ENCODE results near the gene LDLRAD2.
"Not testable (repeated sequence)": the region's sequence is repeated elsewhere in the genome, so short reads cannot be mapped to it uniquely, and the experiment has no call there.

Gene LDLRAD2

DNA sequence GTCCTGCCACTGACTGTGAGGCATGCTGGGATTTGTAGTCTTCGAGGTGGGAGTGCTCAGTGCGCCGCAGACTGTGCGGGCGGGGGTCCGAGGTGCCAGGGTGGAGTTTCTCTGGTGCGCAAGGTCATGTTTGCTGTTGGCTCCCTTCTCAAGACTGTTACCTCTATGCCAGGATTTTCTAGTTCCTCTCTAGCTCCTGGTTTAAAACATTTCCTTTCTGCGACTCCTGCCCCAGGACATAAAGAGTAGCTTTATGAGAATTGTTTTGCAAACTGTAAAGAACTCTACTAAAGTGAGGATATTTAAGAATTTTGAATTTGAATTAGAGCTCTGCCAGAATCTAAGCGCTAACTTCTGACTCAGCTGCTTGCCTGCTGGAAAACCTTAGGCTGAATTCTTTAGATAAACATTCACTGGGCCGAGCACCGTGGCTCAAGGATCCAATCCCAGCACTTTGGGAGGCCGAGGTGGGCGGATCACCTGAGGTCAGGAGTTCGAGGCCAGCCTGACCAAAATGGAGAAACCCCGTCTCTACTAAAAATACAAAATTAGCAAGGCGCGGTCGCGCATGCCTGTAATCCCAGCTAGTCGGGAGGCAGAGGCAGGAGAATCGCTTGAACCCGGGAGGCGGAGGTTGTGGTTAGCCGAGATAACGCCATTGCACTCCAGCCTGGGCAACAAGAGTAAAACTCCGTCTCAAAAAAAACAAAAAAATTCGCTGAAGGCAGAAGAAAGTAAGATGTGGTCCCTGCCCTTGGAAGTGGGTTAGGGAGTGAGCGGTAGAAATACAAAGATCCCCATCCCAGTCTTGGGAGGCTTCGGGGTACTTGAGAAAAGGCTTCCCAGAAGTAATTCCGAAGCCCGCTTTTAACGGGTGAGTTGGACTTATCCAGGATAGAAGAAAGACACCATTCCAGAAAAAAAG lies 28.1 kb upstream of the LDLRAD2 start:
- no peak for DNase-seq (ENCODE audit: low read depth in 2 of 2)

DNA sequence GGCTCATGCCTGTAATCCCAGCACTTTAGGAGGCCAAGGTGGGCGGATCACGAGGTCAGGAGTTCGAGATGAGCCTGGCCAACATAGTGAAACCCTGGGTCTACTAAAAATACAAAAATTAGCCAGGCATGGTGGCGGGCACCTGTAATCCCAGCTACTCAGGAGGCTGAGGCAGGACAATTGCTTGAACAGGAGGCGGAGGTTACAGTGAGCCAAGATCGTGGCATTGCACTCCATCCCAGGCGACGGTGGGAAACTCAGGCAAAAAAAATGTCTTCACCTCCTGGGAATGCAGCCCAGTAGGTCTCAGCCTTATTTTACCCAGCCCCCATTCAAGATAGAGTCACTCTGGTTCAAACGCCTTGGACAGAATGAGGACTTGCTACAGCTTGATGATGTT lies 26.3 kb upstream of the LDLRAD2 start:
- DNase-seq (ENCODE audit: low read depth in 2 of 2) = not testable (repeated sequence)

DNA sequence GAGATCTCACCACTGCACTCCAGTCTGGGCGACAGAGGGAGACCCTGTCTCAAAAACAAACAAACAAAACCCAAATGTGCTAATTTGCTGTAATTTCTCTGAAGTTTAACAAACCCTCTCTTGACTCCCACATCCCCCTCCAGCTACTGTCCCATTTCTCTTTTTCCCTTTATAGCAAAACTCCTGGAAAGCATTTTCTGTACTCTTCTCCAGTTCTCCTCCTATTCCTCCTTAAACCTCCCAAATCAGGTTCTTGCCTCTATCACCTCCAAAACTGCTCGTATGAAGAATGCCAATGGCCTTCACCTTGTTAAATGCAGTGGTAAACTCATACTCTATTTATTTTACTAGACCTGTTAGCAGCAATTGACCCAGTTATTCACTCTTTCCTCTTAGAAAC lies 25.4 kb upstream of the LDLRAD2 start:
- no peak for DNase-seq (ENCODE audit: low read depth in 2 of 2)

DNA sequence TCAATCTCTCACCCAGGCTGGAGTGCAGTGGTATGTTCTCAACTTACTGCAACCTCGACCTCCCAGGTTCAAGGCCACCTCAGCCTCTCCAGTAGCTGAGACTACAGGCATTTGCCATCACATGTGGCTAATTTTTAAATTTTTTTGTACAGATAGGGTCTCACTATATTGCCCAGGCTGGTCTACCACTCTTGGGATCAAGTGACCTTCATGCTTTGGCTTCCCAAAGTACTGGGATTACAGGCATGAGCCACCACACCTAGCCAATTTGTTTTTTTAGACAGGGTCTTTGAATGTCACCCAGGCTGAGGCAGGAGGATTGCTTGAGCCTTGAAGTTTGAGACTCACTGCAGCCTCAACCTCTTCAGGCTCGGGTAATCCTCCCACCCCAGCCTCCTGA lies 19.0 kb upstream of the LDLRAD2 start:
- DNase-seq (ENCODE audit: low read depth in 2 of 2) = no peak

DNA sequence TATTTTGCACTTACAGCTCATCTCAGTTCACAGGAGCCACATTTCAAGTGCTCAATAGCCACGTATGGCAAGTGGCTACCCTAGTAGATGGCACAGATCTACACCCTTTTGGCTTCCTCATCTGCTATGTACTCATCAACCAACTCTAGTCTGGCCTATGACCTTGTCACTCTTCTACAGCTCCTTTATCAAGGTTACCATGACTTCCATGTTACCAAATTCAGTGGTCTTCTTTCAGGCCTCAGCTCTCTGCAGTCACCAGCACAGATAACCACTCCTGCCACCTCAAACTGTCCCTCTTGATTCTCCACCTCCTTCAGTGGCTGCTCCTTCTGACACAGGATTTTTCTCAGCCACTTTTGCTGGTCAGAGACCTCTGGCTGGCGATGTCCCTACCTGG lies 17.4 kb upstream of the LDLRAD2 start:
- DNase-seq (ENCODE audit: low read depth in 2 of 2) = no peak

DNA sequence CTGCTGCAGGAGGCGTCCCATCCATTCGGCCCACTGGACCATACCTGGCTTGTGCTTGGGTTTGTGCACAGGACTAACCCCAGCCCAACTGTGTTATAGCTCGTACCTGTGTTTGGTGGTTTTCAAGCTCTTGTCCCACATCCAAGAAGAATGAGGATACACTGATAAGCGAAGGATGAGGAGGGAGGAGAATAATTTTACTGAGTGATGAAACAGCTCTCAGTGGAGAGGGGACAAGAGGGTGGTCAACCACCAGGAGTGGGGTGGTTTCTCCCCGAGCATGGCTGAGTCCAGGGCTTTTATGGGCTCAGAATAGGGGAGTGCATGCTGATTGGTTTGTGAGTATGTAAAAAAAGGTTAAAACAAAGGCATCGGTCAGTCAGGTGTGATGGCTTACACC lies 17.0 kb upstream of the LDLRAD2 start:
- DNase-seq (ENCODE audit: low read depth in 2 of 2) = no peak

DNA sequence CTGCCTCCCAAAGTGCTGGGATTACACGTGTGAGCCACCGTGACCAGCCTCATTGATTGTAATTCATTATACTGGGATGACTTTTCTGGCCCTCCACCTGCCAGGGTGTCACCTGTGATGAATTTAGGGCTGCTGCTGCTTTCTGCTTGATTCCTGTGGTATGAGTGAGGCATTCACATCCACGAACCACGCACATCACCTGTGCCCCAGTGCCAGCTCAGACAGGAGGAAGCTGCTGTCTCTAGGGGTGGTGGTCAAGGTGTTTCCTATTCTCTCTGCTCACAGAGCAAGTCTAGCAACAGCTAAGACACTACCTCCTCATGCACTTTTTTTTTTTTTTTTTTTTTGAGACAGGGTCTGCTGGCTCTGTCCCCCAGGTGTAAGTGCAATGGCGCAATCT lies 12.3 kb upstream of the LDLRAD2 start:
- DNase-seq (ENCODE audit: low read depth in 2 of 2) = no peak

DNA sequence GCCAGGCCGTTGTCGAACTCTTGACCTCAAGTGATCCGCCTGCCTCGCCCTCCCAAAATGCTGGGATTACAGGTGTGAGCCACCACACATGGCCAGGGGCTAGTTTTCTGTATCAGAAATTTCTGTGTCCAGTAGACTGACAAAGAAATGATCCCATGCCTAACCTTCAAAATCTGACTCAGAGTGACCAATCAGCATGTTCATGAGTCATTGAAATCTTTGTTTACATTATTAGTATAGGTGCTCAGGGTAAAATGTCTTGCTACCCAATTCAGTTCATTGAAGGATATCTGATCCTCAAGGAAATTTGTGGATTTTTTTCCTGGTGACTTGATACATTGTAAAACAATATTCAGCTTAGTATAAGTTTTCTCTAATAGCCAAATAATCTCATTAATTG lies 11.0 kb upstream of the LDLRAD2 start:
- DNase-seq (ENCODE audit: low read depth in 2 of 2) = no peak

DNA sequence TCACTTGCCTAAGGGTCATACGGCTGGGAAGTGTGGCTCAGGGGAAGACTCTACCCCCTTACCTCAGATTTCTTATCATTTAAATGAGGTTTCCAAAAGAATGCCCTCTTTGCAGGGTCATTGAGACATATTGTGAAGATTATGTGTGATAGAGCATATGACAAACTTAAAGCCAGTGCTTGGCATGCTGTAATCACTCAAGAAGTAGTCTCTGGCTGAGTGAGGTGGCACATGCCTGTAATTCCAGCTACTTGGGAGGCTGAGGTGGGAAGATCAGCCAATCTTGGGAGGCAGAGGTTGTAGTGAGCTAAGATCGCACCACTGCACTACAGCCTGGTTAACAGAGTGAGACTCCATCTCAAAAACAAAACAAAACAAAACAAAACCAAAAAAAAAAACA lies 7.5 kb upstream of the LDLRAD2 start:
- DNase-seq (ENCODE audit: low read depth in 2 of 2) = no peak

DNA sequence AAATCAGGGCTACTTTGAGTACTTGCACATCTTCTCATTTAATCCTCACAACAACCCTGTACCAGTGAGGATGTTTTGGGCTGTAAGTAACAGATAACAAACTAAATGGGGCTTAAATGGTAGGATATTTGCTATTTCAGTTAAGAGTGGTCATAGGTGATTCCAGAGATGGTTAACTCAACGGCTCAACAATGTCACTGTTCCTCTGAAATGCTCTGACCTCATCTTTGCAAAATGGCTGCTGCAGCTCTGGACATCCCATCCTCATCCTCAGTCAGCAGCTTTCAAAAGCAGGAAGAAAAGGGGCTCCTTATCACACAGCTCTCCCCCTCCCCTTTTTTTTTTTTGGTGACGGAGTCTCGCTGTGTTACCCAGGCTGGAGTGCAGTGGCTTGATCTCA lies 1.5 kb downstream of the LDLRAD2 start:
- DNase-seq (ENCODE audit: low read depth in 2 of 2) = no peak

DNA sequence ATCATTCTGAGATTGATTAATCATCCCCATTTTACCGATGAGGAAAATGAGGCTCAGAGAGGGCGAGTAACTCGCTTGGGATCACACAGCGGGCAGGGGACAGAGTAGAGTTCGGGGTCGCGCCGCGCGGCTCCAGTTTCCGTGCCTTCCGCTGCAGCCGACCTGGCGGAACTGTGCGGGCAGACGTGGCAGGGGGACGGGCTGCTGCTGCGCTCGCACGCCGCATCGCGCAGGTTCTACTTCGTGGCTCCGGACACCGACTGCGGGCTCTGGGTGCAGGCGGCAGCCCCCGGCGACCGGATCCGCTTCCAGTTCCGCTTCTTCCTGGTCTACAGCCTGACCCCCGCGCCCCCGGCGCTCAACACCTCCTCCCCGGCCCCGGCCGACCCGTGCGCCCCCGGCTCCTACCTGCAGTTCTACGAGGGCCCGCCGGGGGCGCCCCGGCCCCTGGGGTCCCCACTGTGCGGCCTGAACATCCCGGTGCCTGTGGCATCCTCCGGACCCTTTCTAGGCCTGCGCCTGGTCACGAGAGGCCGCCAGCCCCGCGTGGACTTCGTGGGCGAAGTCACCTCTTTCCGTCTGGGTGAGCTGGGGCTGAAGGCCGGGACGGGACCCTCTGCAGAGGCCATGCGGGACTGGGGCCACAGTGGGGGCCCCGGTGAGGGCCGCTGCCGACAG lies 2.3 kb downstream of the LDLRAD2 start:
- DNase-seq (ENCODE audit: low read depth in 2 of 2) = no peak

DNA sequence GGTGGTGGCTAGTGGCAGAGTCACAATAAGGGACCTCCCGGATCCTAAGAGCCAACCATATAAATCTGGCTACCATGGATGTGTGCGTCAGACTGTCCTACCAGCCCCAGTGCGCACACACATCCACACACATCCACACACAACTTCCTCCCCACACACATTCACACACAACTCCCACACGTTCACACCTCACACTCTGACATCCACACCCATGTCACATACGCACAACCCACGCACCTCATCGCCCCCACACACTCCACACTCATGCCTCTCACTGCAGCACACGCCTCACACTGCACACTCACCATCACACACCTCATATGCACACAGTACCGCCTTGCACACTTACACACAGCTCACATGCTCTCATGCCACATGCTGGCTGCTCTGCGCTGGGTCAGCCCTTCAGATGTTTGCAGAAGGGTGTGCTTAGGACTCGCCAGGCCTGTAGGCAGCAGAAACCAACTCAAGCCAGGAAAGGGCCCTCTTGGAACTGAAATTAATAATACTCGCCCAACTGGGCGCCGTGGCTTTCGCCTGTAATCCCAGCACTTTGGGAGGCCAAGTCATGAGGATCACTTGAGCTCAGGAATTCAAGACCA lies 3.0 kb downstream of the LDLRAD2 start:
- no peak for DNase-seq (ENCODE audit: low read depth in 2 of 2)

DNA sequence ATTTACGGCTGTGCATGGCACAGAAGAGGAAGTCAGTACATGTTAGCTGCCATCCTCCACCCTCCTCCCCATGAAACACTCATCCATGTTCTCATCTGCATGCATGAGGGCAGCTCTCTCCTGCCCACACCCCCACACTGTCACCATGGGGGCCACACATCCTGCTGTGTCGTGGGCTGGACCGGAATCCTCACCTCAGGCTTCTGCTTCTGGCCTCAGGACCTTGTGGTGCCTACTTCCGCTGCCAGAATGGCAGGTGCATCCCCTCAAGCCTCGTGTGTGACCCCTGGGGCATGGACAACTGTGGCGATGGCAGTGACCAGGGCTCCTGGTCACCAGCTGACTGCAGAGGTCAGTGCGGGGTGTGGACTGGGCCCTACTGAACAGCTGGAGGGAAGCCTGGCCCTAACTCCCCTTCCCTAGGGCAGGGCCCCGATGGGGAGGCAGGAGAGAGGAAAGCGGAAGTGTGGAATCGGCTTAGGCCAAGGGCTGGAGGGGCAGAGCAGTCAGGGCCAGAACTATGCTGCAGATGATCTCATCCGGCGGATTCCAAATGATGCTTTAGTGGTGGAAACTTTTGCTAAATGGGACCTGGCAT lies 3.8 kb downstream of the LDLRAD2 start:
- no peak for DNase-seq (ENCODE audit: low read depth in 2 of 2)

DNA sequence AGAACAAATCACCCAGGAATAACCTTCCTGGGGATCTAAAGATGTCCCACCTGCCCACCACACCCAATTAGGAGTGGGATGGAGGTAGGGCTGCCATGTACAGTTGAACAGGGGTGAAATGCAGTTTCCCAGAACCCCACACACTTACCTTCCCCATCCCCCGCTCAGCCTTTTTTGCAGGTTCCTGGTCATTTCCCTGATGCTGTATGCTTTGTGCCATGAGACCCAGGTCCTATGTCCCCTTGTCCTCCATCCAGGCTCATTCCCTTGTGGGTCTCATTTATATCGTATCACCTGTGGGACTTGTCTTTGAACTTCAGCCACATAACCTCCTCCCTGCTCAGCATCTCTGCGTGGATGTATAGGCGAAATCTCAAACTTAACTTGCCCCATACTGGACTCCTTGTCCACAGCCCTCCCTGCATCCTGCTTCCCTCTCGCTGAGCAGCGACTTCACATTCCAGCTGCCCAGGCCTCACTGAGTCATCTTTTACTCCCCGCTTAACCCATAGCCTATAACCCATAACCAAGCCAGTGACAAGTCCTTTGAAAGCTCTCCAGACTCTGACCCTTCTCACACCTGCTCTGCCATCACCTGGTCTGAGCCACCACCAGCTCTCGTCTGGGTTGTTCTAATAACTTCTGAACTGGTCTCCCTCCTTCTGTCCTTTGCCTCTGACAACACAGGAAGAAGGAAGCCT lies 4.7 kb downstream of the LDLRAD2 start:
- no peak for DNase-seq (ENCODE audit: low read depth in 2 of 2)

DNA sequence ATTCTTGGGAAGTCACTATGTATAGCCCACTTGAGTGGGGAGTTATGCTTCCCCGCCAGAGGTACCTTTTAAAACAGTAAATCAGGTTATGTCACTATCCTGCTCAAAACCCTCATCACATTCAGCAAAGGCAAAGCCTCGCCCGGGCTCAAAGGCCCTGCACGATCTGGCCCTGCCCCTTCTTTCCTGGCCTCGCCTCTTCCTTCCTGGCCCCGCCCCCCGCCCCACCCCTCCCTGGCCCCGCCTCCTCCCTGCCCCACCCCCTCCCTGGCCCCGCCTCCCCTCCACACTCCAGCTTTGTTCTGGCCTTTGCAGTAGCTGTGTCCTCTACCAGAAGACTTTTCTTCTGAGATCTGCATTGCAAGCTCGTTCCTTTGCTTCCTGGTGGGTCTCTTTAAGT lies 6.6 kb downstream of the LDLRAD2 start:
- no peak for DNase-seq (ENCODE audit: low read depth in 2 of 2)

DNA sequence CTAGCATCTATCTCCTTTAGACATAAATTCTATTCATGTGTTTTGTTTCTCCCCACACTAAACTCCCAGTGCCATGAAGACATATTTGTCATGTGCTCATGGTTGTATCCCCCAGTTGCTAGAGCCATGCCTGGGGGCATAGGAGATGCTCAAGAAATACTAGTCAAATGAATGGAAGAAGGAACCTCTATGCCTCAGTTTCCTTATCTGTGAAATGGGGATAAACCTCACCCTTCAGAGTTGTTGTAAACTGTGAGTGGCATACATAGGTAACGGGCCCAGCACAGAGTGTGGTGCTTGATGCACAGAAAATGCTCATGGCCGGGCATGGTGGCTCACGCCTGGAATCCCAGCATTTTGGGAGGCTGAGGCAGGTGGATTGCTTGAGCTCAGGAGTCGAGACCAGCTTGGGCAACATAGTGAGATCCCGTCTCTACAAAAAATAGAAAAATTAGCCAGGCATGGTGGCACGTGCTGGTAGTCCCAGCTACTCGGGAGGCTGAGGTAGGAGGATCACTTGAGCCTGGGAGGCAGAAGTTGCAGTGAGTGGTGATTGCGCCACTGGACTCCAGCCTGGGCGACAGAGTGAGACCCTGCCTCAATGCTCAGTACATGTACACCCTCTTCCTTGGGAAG lies 8.7 kb downstream of the LDLRAD2 start:
- no peak for DNase-seq (ENCODE audit: low read depth in 2 of 2)

DNA sequence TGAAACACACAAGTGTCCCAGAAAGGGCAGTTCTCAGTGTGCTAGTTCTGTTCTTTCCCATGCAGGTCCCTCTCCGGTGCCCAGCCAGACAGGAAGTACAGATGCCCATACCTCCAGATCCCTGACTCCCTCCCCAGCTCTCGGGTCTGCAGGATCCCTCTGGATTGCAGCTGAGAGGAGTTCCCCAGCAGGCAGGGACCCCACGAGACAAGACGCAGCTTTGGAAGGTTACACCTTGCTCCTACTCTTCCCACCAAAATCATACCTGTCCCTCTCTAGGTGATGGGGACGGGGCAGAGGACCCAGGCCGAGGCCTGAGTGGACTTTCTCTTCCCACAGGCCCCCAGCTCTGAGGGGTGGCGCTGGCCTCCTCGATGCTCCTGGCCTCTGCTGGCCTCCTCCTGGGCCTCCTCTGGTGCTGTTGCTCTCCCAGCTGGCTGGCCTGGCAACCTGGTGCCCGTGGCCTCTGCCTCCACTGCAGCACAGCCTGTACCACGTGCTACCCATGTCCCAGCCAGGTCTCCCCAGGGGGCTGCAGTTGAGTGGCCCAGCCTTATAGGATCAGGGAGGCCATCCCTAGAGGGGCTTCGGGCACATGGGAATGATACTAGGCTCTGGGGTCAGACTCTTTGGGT lies 9.4 kb downstream of the LDLRAD2 start:
- no peak for DNase-seq (ENCODE audit: low read depth in 2 of 2)

DNA sequence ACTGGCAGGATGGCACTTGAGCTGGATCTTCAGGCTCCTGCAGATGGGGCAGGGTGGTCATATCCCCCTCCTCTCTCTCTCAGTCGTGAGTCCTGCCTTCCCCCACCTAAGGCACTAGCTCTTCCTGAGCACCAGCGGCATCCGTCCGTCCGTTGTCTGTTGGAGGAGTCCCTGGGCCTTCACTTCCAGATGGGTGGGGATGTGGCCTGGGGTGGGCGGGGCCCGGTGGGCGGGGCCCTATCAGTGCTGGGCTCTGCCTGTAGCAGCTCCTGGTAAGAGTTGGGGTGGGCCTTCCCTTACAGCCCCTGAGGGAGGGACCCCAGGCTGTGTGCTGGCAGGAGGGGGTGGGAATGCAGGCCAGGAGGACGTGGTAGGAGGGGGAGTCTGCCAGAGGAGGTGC lies 10.3 kb downstream of the LDLRAD2 start:
- no peak for DNase-seq (ENCODE audit: low read depth in 2 of 2)

DNA sequence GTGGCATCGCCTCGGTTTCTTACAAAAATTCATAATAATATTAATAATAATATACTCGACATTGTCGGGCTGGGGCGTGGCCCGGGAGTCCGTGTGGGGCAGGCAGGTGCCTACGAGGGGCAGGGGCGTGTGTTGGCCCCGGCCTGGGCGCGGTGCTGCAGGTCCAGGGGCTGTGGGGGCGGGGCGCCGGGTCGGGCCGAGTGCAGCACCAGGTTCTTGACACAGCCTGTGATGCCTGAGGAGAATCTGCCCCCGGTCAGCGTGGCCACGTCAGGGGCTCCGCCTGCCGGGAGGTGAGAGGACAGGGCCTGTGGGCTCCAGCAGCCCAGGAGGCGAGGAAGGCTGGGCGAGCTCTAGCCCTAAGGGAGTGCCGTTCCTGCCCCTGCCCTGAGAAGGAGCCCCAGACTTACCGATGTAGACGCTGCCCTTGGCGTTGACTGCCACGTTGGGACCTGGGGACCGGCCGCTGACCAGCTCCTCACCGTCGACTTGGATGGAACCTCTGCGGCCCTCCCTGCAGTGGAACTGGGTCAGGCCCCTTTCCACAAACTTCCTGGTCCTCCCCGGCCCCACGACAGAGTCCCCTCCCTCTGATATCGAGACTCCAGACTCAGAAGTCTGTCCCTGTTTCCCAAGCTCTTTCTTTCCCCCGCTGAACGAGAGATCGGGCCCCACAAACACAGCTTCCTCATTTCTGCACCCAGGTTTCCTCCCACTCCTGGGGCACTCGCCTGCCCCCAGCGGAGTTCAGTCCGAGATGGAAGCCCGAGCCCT lies 11.3 kb downstream of the LDLRAD2 start:
- DNase-seq (ENCODE audit: low read depth in 2 of 2) = no peak

All from activated CD8-positive, alpha-beta memory T cell treated with anti-CD3 and anti-CD28 coated beads for 4 hours (primary cell).